HEK293T (cell line): ENCODE measurements around the gene SLC43A2.

Experiments used
- CTCF ChIA-PET: fragments of 350-600 bp; formaldehyde crosslinking; extraction: SDS; loops from one replicate; lab custom pipeline; 2021; ENCODE audit warnings: antibody characterized with exemption, inconsistent platforms; lab: Yijun Ruan, JAX
- POLR2A ChIA-PET: fragments of 350-600 bp; formaldehyde crosslinking; extraction: SDS; loops from one replicate; lab custom pipeline; 2020; ENCODE audit warnings: antibody characterized with exemption, inconsistent platforms; lab: Yijun Ruan, JAX
- DNase-seq: peaks from one replicate; pipeline ENCODE4 v3.0.0; 2012; ENCODE audit warnings: mixed read lengths; ENCODE audit errors: extremely low spot score
- ARNT ChIP-seq: fragments of 450-650 bp; IDR thresholded peaks from 2 replicates; pipeline ENCODE4 v1.6.1; 2017; ENCODE audit warnings: mild to moderate bottlenecking
- BHLHE40 ChIP-seq: fragments of 450-650 bp; IDR thresholded peaks from 2 replicates; pipeline ENCODE4 v1.6.1; 2016; ENCODE audit warnings: mild to moderate bottlenecking, moderate library complexity, borderline replicate concordance
- CTBP1 ChIP-seq: fragments of 450-650 bp; IDR thresholded peaks from 2 replicates; pipeline ENCODE4 v1.6.1; 2016; ENCODE audit warnings: borderline replicate concordance
- ELF4 ChIP-seq: fragments of 450-650 bp; IDR thresholded peaks from 2 replicates; pipeline ENCODE4 v1.6.1; 2017; ENCODE audit warnings: antibody characterized with exemption
- FOXA1 ChIP-seq: fragments of 450-650 bp; IDR thresholded peaks from 2 replicates; pipeline ENCODE4 v1.6.1; 2016; ENCODE audit warnings: mild to moderate bottlenecking
- FOXK2 ChIP-seq: fragments of 450-650 bp; IDR thresholded peaks from 2 replicates; pipeline ENCODE4 v1.6.1; 2016; ENCODE audit warnings: mild to moderate bottlenecking
- FOXM1 ChIP-seq: fragments of 450-650 bp; IDR thresholded peaks from 2 replicates; pipeline ENCODE4 v1.6.1; 2017; ENCODE audit warnings: mild to moderate bottlenecking, borderline replicate concordance
- HDGF ChIP-seq: fragments of 450-650 bp; IDR thresholded peaks from 2 replicates; pipeline ENCODE4 v1.6.1; 2017; ENCODE audit warnings: antibody characterized with exemption, borderline replicate concordance
- L3MBTL2 ChIP-seq: fragments of 450-650 bp; conservative IDR thresholded peaks from 2 replicates; pipeline ENCODE4 v1.6.1; 2016; ENCODE audit warnings: mild to moderate bottlenecking
- LEF1 ChIP-seq: fragments of 450-650 bp; IDR thresholded peaks from 2 replicates; pipeline ENCODE4 v1.6.1; 2017; ENCODE audit warnings: mild to moderate bottlenecking, borderline replicate concordance
- NFRKB ChIP-seq: fragments of 450-650 bp; IDR thresholded peaks from 2 replicates; pipeline ENCODE4 v1.6.1; 2016; ENCODE audit warnings: mild to moderate bottlenecking, moderate library complexity
- PKNOX1 ChIP-seq: fragments of 450-650 bp; IDR thresholded peaks from 2 replicates; pipeline ENCODE4 v1.6.1; 2016
- SP1 ChIP-seq: fragments of 450-650 bp; IDR thresholded peaks from 2 replicates; pipeline ENCODE4 v1.6.1; 2017
- SUZ12 ChIP-seq: fragments of 450-650 bp; IDR thresholded peaks from 2 replicates; pipeline ENCODE4 v1.6.1; 2016; ENCODE audit warnings: mild to moderate bottlenecking
- TARDBP ChIP-seq: fragments of 450-650 bp; IDR thresholded peaks from 2 replicates; pipeline ENCODE4 v1.6.1; 2016
- ZNF384 ChIP-seq: fragments of 450-650 bp; IDR thresholded peaks from 2 replicates; pipeline ENCODE4 v1.6.1; 2016

The SLC43A2 gene

GRCh38 chr17:1607971-1608320 is 20.7 kb downstream of the SLC43A2 start:
- ChIA-PET CTCF (interaction anchor here (0.8 kb wide), 1 partner anchor 22 kb away, joined by 3 read pairs; no protein-coding TSS in a partner anchor), POLR2A (no interaction called here)
- no peak for DNase-seq
- no peak for TF ChIP-seq NFRKB
- no peak for TF ChIP-seq FOXK2
- TF ChIP-seq L3MBTL2 = no peak
- TF ChIP-seq TARDBP = no peak
- TF ChIP-seq FOXM1 = no peak

- TF ChIP-seq ELF4 = no peak
- ChIA-PET POLR2A (no interaction called here), CTCF (no interaction called here)
- DNase-seq = no peak
Observed at GRCh38 chr17:1606352-1606985, 22.2 kb downstream of the SLC43A2 start.

GRCh38 chr17:1605681-1606351 is 22.8 kb downstream of the SLC43A2 start:
- POLR2A ChIA-PET = no interaction called here
- TF ChIP-seq FOXA1 (no peak), ELF4 (no peak), TARDBP (no peak), FOXM1 (no peak), PKNOX1 (no peak), LEF1 (no peak)
- CTCF ChIA-PET = no interaction called here
- no peak for DNase-seq

GRCh38 chr17:1604831-1605528 is 23.7 kb downstream of the SLC43A2 start:
- POLR2A ChIA-PET = no interaction called here
- DNase-seq = no peak

GRCh38 chr17:1601571-1601970 is 27.1 kb downstream of the SLC43A2 start:
- TF ChIP-seq TARDBP (no peak), L3MBTL2 (no peak), LEF1 (no peak), PKNOX1 (no peak), ARNT (no peak), ZNF384 (no peak), FOXM1 (no peak)
- CTCF ChIA-PET = no interaction called here
- DNase-seq = no peak
- POLR2A ChIA-PET = no interaction called here

More at GRCh38 chr17:1604831-1605528, 23.7 kb downstream of the SLC43A2 start:
- TF ChIP-seq LEF1 = no peak
- TF ChIP-seq PKNOX1 = no peak
- no peak for TF ChIP-seq NFRKB
- no peak for TF ChIP-seq L3MBTL2
- TF ChIP-seq ARNT = no peak
- TF ChIP-seq FOXK2 = no peak
- TF ChIP-seq ELF4 = no peak
- TF ChIP-seq SP1 = no peak
- TF ChIP-seq TARDBP = no peak
- TF ChIP-seq CTBP1 = no peak
- no peak for TF ChIP-seq BHLHE40
- no peak for TF ChIP-seq ZNF384
- no peak for TF ChIP-seq FOXA1
- CTCF ChIA-PET = no interaction called here

GRCh38 chr17:1598399-1599095 is 30.1 kb downstream of the SLC43A2 start:
- ChIA-PET POLR2A (no interaction called here), CTCF (no interaction called here)
- no peak for TF ChIP-seq ELF4
- TF ChIP-seq HDGF = no peak
- TF ChIP-seq TARDBP = no peak
- no peak for TF ChIP-seq ZNF384
- no peak for TF ChIP-seq ARNT
- no peak for TF ChIP-seq SP1
- TF ChIP-seq FOXK2 = no peak
- TF ChIP-seq BHLHE40 = no peak
- TF ChIP-seq LEF1 = no peak
- no peak for TF ChIP-seq NFRKB
- no peak for TF ChIP-seq PKNOX1
- no peak for TF ChIP-seq SUZ12
- no peak for DNase-seq
